ENCODE data around the gene NINL.
"Not testable (repeated sequence)": the region's sequence is repeated elsewhere in the genome, so short reads cannot be mapped to it uniquely, and the experiment has no call there.

The NINL gene

GRCh38 chr20:25592135-25592852 lies 7.0 kb upstream of the NINL start:
- DNase-seq (ENCODE audit: low read depth) = no peak

- not testable (repeated sequence) for DNase-seq (ENCODE audit: low read depth)
These were observed 5.4 kb upstream of the NINL start for GRCh38 chr20:25590778-25591177.

DNA sequence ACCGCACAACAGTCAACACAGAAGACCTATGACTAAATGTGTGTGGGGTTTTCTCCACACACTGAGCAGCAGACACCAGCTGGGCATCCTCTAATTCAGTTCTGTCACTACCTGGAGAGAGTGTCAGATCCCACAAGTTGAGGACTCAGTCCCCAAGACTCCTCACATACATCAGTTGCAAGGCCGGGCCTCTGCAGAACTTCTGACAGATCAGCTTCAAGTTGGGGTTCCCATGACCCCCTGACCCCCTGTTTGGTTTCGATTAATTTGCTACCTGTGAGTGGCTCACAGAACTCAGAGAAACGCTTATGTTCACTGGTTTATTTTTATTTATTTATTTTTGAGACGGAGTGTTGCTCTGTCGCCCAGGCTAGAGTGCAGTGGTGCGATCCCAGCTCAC lies 3.2 kb upstream of the NINL start:
- DNase-seq (ENCODE audit: low read depth) = no peak

DNA sequence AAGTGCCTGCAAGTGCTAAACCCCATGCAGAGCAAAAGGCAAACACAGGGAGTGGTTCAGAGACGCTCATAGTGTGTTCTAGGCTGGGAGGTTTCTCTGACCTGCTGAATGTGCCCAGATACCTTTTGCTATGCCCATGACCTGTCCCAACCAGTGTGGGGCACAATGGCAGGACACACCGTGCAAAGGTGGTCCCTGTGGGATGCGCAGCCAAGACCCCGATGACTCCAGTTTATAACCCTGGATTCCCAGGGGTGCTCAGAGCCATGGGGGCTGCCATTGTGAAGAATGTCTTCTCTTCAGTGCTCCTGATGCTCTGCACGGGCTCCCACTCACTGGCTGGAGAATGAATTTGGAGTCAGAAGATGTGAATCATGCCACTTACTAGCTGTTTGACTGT lies 2.2 kb upstream of the NINL start:
- no peak for DNase-seq (ENCODE audit: low read depth)

- no peak for DNase-seq (ENCODE audit: low read depth)
These were observed 1.5 kb upstream of the NINL start for GRCh38 chr20:25586877-25587276.

GRCh38 chr20:25583607-25584006 lies 1.7 kb downstream of the NINL start:
- not testable (repeated sequence) for DNase-seq (ENCODE audit: low read depth)

DNA sequence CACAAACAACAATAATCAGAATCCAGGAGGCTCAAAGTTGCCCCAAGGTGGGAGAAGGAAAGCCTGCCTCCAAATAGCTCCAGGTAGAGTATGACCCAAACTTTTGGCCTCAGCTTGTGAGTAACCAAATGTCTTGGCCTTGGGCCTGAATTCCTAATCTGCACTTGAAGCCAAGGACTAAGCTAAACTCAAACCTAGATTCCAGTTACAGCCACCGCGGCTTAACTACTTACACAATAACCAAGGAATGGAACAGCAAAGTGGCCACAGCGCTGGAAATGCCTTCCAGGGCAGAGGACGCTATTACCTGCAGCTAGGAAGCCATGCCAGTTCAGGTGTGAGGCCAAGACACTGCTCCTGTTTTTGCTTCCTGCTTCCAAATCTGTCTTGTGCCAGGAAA lies 4.6 kb downstream of the NINL start:
- no peak for DNase-seq (ENCODE audit: low read depth)

- no peak for DNase-seq (ENCODE audit: low read depth)
These were observed 6.1 kb downstream of the NINL start for GRCh38 chr20:25579081-25579770.

DNA sequence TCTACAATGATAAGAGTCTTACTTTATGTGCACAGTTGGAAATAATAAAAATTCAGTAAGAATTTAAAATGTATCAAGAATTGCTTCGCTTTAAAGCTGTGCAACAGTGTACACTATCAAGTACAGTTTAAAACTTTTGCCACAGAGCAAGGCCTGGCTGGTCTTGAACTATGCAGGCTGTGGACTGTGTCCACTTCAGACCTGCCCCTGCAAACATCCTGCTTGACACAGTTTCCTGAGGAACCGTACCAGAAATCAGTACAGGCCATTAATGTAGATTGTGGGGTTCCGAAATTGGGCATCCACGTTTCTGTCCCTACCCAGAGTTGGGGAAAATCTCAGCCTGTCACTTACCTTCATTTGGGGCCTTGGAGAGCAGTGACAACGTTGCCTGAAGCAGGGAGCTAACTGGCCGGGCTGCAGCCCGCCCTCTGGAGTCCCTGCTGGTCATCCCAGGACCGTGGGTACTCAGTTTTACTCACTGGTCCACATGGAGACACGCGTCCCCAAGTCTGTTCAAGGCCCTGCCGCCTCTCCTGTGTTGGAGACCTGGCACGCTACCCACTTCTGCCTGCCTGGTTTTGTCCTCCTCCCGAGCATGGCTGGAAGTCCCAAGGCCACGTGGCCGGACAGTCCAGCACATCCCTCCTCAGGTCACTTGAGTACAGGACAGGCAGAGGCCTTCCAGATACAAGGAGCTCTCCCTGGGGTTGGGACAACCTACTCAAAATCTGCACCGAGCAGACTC lies 8.4 kb downstream of the NINL start:
- DNase-seq (ENCODE audit: low read depth) = no peak

DNA sequence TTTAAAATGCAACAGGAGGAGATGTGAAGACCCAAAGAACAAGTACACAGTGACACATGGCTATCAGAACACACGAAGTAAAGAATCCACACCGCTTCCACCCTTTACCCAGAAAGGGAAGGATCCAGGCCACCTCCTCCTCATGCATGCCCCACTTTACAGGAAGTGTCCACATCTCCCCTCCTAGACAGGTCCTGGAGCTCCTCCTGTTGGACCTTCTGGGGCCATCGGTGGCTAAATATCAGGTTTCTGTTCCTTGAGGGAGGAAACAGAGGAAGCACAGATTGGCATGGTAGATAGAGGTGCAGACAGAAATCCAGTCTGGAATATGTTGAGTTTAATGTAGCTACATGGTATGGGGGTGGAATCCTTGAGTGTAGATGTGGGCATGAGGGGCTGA lies 10.9 kb downstream of the NINL start:
- DNase-seq (ENCODE audit: low read depth) = no peak

- peak; percentile 49 for DNase-seq (ENCODE audit: low read depth)
These were observed 11.8 kb downstream of the NINL start for GRCh38 chr20:25573288-25574251.

DNA sequence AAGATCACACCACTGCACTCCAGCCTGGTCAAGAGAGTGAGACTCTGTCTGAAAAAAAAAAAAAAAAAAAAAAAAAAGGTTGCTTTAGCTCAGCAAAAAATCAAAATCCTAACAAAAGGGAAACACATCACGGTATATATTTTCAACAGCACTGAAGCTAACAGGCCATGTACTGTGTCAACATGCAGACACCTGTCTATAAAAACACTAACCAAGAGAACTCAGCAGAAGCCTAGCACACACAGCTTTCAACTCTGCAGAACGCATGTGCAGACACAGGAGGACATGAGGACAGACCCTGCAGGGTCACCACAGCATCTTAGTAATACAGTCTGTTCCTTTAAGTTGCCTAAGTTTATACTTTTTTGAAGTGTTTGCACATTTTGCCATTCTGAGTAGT lies 13.5 kb downstream of the NINL start:
- no peak for DNase-seq (ENCODE audit: low read depth)

DNA sequence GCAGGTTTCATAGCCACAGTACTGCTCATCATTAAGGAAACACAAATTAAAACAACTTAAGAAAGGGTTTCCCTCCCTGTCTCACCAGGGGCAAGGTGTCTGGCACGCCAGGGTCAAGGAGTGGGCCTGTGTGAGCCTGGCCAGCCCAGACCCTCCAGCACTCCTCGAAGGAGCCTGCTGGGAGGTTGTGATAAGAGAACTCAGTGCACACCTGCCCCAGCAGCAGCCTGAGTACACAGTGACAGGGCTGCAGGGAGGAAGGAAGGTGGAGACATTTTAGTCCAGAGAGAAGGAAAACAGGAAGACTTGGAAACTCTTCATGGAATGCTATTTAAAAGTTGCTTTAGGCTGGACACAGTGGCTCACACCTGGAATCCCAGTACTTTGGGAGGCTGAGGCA lies 14.1 kb downstream of the NINL start:
- no peak for DNase-seq (ENCODE audit: low read depth)

GRCh38 chr20:25570148-25570530 lies 15.2 kb downstream of the NINL start:
- no peak for DNase-seq (ENCODE audit: low read depth)

- no peak for DNase-seq (ENCODE audit: low read depth)
These were observed 18.0 kb downstream of the NINL start for GRCh38 chr20:25567286-25567685.

GRCh38 chr20:25566821-25567220 lies 18.5 kb downstream of the NINL start:
- DNase-seq (ENCODE audit: low read depth) = no peak

DNA sequence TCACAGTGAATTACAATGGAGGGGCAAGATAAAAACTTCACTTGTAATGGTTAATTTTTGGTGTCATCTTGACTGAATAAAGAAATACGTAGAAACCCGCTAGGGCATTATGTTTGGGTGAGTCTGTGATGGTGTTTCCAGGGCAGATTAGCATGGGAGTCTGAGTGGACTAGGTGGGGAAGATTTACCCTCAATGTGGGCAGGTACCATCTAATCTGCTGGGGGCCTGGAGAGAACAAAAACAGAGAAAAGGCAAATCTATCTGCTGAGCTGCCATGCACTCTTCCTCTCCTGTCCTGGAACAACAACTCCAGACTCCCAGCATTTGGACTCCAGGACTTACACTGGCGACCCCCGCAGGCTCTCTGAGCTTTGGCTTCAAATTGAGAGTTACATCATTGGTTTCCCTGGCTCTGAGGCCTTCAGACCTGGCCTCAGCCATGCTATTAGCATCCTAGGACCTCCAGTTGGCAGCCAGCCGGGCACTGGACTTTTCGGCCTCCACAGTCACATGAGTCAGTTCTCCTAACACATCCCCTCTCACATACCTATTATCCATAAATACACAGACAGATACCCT lies 19.7 kb downstream of the NINL start:
- no peak for DNase-seq (ENCODE audit: low read depth)

- DNase-seq (ENCODE audit: low read depth) = no peak
These were observed 21.5 kb downstream of the NINL start for GRCh38 chr20:25563876-25564275.

GRCh38 chr20:25563362-25563761 lies 22.0 kb downstream of the NINL start:
- DNase-seq (ENCODE audit: low read depth) = no peak

DNA sequence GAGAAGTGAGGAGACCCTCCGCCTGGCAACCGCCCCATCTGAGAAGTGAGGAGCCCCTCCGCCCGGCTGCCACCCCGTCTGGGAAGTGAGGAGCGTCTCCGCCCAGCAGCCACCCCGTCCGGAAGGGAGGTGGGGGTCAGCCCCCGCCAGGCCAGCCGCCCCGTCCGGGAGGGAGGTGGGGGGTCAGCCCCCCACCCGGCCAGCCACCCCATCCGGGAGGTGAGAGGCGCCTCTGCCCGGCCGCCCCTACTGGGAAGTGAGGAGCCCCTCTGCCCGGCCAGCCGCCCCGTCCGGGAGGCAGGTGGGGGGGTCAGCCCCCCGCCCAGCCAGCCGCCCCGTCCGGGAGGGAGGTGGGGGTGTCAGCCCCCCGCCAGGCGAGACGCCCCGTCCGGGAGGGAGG lies 23.6 kb downstream of the NINL start:
- DNase-seq (ENCODE audit: low read depth) = not testable (repeated sequence)

DNA sequence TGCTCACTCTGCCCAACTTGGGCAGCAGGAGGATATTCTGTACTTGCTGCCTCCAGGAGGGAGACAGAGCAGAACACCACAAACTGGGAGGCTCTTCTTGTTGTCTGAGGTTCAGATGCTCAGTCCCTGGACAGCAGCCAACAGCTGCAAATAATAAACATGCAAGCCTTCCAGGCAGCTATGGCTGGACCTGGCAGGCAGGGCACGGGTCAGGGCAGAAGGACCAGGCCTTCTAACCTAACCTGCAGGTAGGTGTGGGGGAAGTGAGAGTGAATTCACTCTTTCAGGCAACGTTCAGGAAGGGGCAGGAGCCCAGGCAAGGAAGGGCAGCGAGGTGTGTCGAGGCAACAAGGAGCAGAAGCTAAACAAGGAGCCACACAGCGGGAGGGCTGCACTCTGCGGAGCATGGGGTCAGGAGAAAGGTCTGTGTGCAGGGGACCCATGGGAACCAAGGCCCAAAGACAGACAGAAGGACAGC lies 31.5 kb downstream of the NINL start:
- no peak for DNase-seq (ENCODE audit: low read depth)

Data from stromal cell of bone marrow (primary cell).